GM12872 (cell line): ENCODE data around the gene PRKCA.

ENCODE experiments used
- CTCF ChIP-seq: IDR thresholded peaks from 3 replicates; pipeline ENCODE4 v1.5.1; 2011; ENCODE audit warnings: low read depth, mild to moderate bottlenecking, low read length, moderate library complexity; ENCODE audit not compliant: insufficient read depth

The PRKCA gene

DNA sequence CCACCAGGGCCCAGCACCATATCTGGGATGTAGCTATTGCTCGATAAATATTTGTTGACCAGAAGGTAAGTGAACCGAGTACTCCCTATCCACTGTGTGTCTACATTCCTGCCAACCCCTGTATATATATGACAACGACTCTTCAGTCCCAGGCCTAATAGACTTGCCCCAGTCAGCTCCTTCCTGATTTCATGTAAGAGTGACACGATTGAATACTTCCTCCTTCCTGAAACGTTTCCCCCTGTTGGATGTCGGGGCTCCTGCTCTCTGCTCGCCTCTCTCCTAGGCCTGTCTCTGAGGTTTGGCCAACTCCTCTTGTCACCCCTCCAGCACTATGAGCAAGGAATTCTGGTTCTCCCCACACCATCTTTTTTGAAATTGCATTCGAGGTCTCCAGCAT lies 178.9 kb downstream of the PRKCA start:
- no peak for TF ChIP-seq CTCF

GRCh38 chr17:66483906-66484305 lies 181.5 kb downstream of the PRKCA start:
- TF ChIP-seq CTCF: no peak

GRCh38 chr17:66485309-66485947 lies 183.0 kb downstream of the PRKCA start:
- no peak for TF ChIP-seq CTCF

- no peak for TF ChIP-seq CTCF
Observed at GRCh38 chr17:66487121-66487520, 184.7 kb downstream of the PRKCA start.

DNA sequence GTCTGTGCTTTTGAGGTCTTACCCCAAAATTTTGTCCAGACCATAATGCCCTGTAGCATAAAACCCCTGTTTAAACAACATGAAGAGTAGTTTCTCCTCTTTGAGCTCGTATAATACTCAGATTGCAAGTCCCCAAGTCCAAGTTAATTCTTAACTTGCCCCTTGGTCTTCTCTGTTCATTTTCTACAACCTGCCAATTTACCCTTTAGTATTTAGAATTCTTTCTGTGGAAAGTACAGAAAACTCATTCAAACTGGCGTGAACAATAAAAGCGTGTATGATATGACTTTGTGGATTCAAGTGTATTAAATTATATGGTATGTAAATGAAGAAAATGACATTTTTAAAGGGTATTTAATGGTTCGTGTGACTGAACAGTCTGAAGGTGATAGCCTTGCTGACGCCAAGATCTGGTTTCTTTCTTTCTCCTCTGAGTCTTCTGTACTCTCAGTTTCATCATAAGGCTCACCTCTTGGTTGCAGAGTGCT lies 185.6 kb downstream of the PRKCA start:
- TF ChIP-seq CTCF: no peak

DNA sequence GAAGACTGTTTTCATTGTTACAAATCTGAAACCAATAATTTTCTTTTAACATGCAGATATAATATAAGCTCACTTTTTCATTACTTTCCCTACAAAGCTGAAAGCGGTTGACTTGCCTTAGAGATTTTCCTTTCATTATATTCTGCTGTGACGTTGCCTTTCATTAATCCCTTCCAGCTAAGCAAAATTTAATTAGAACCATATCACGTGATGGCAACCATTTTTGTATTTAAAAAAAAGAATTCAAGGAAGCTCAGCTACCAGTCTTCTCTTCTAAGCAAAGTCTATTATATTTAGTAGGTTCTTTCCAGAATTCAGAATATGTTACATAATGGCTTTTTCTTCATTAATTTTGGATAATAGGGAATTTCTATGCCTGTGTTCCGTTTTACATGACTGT lies 186.5 kb downstream of the PRKCA start:
- no peak for TF ChIP-seq CTCF

DNA sequence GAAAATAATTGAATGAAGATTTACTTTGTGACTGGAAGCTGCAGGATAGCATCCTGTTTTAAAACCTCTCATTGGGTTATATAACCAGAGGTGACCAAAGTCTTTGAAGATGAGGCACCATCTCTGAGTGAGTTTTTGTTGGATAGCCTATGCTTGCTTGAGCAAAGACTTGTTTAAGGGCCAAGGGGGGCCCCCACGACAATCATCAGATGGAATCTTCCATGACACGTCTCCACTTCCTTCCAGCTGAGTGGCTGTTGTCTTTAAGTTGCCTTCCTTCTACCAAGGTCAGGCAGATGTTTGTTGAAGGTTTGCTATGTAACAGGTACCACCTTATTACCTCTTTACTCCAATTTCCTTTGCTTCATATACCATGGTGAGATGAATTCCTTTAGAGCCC lies 188.8 kb downstream of the PRKCA start:
- no peak for TF ChIP-seq CTCF
